Upper lobe of left lung (tissue), 4 donors: Measurements from ENCODE around the gene RIC8A.

Experiments used
- CTCF ChIP-seq, 6 experiments: fragments of 450-650 bp in 4 of 6; fragments of 200-600 bp in 2 of 6; sonication (generic) in 2 of 6; IDR thresholded peaks; one replicate each; pipeline ENCODE4 v1.5.1; 2016 to 2019; ENCODE audit warnings: antibody characterized with exemption in 6 of 6
- POLR2A ChIP-seq, 4 donors: fragments of 450-650 bp; IDR thresholded peaks; one replicate each; pipeline ENCODE4 v1.5.1; 2016 to 2017; ENCODE audit warnings: antibody characterized with exemption in 4 of 4, mild to moderate bottlenecking in 2 of 4
- POLR2AphosphoS5 ChIP-seq, 2 donors: sonication (generic); formaldehyde crosslinking; IDR thresholded peaks; one replicate each; pipeline ENCODE4 v1.5.1; 2017; ENCODE audit warnings: antibody characterized with exemption in 2 of 2

GRCh38 chr11:210122-210802 is 2.8 kb downstream of the RIC8A start:
- TF ChIP-seq CTCF (IDR thresholded peaks at IDR 0.05) = no peak
- no peak for TF ChIP-seq POLR2AphosphoS5 (IDR thresholded peaks at IDR 0.05)
- TF ChIP-seq POLR2A (IDR thresholded peaks at IDR 0.05) = no peak
